ENCODE data around the gene TUBGCP6. TPM values are rescaled to one million over a fixed set of nuclear protein-coding genes. Genes with fewer than 3 reads are reported as not detected.

The TUBGCP6 gene
- total RNA-seq, 2 donors from 2014 or later, result 56.3 to 117 TPM

- intact Hi-C loops (cut with DNase I), result loop anchor here (2.0 kb wide), 1 partner anchor 91 kb away; the partner anchor contains the start of gene PPP6R2
- Histone ChIP-seq H3K4me3 (peak overlapping the region; percentile 47), H3K4me1 (replicated peaks) (peaks cover 12% of the 10 kb centered on the region)
Measured at GRCh38 chr22:50251477-50252081, 6.8 kb upstream of the TUBGCP6 start.

GRCh38 chr22:50250555-50251476, 6.0 kb upstream of the TUBGCP6 start, which contains the start of gene HDAC10:
Gene HDAC10 (minus strand): TSS chr22:50251265. CDS start chr22:50251032, 233 bp downstream.
- intact Hi-C loops (cut with DNase I), result no loop called here

More at GRCh38 chr22:50251477-50252081, 6.8 kb upstream of the TUBGCP6 start:
- 16% methylated on average over 33 of the region's 36 CpGs for WGBS
- TF ChIP-seq POLR2AphosphoS5 (IDR thresholded peaks at IDR 0.05), result no peak
- no peak for TF ChIP-seq CTCF (IDR thresholded peaks at IDR 0.05)
- no peak for TF ChIP-seq POLR2A (IDR thresholded peaks at IDR 0.05)
- Histone ChIP-seq H3K27me3 (replicated peaks; ENCODE audit: insufficient read depth) (no peaks in the 10 kb centered on the region), H3K9me3 (no peaks in the 10 kb centered on the region), H3K27ac (peak overlapping the region; percentile 59 to 62), H3K36me3 (no peaks in the 10 kb centered on the region)
- DNase-seq (ENCODE audit: low spot score), result no peak

GRCh38 chr22:50250249-50250554, 5.4 kb upstream of the TUBGCP6 start:
- intact Hi-C loops (cut with DNase I), result no loop called here
- TF ChIP-seq POLR2AphosphoS5 (IDR thresholded peaks at IDR 0.05), result no peak
- TF ChIP-seq CTCF (IDR thresholded peaks at IDR 0.05), result no peak
- no peaks in the 10 kb centered on the region for H3K27me3 ChIP-seq (replicated peaks; ENCODE audit: insufficient read depth)
- no peaks in the 10 kb centered on the region for H3K9me3 ChIP-seq
- WGBS, result 66% methylated on average over 11 of the region's 11 CpGs
- no peak for DNase-seq (ENCODE audit: low spot score)
- peak overlapping the region; percentile 47 for H3K4me3 ChIP-seq
- peaks cover 21% of the 10 kb centered on the region for H3K4me1 ChIP-seq (replicated peaks)
- peak overlapping the region; percentile 59 to 62 for H3K27ac ChIP-seq
- no peaks in the 10 kb centered on the region for H3K36me3 ChIP-seq

More at GRCh38 chr22:50250555-50251476, 6.0 kb upstream of the TUBGCP6 start, which contains the start of gene HDAC10:
- Histone ChIP-seq H3K4me3 (peak within 1 kb of the TSS; percentile 47), H3K36me3 (no peaks in the 10 kb centered on the region), H3K9me3 (no peaks in the 10 kb centered on the region), H3K27me3 (replicated peaks; ENCODE audit: insufficient read depth) (no peaks in the 10 kb centered on the region), H3K27ac (peak within 1 kb of the TSS; percentile 59 to 62), H3K4me1 (replicated peaks) (peaks cover 15% of the 10 kb centered on the region)
- peak; percentile 60 for DNase-seq (ENCODE audit: low spot score)
- TF ChIP-seq CTCF (IDR thresholded peaks at IDR 0.05), result no peak
- no peak for TF ChIP-seq POLR2A (IDR thresholded peaks at IDR 0.05)
- no peak for TF ChIP-seq POLR2AphosphoS5 (IDR thresholded peaks at IDR 0.05)
- 3% methylated on average over 33 of the region's 81 CpGs for WGBS

- no peak overlapping the region for H3K27ac ChIP-seq
- WGBS, result 85% methylated on average over 29 of the region's 32 CpGs
- H3K9me3 ChIP-seq, result no peaks in the 10 kb centered on the region
- H3K4me1 ChIP-seq (replicated peaks), result peaks cover 21% of the 10 kb centered on the region
- intact Hi-C loops (cut with DNase I), result no loop called here
- H3K36me3 ChIP-seq, result no peaks in the 10 kb centered on the region
- DNase-seq (ENCODE audit: low spot score), result no peak
- no peaks in the 10 kb centered on the region for H3K27me3 ChIP-seq (replicated peaks; ENCODE audit: insufficient read depth)
- no peak for TF ChIP-seq POLR2AphosphoS5 (IDR thresholded peaks at IDR 0.05)
- no peak for TF ChIP-seq CTCF (IDR thresholded peaks at IDR 0.05)
- TF ChIP-seq POLR2A (IDR thresholded peaks at IDR 0.05), result no peak
- H3K4me3 ChIP-seq, result peak overlapping the region in 1 of 2 donors; percentile 47
Measured at GRCh38 chr22:50249341-50250248, 4.8 kb upstream of the TUBGCP6 start.

Data from prostate gland (tissue), 2 donors.